Left colon (tissue), 2 donors: ENCODE results near the gene COL18A1. TPM values are rescaled to one million over a fixed set of nuclear protein-coding genes. Genes with fewer than 3 reads are reported as not detected.
A peak's percentile ranks its signal among the peaks of the same experiment; 100 is the strongest.

ENCODE experiments used
- ATAC-seq: fragments of 200-7000 bp; cut with Tn5 transposase; one replicate; pipeline ENCODE4 v1.9.1; 2020; ENCODE audit warnings: mild to moderate bottlenecking, moderate library complexity
- DNase-seq, 2 donors: peaks; one replicate each; pipeline ENCODE4 v3.0.0-alpha.2; 2020
- intact Hi-C, 2 donors: fragments of 100-400 bp; cut with DNase I in 1 of 2; cut with micrococcal nuclease in 1 of 2; formaldehyde crosslinking; loops; one replicate each; pipeline versions ENCODE4 v1.11.2 to v1.14.0; 2022; cut with DNase I, micrococcal nuclease
- total RNA-seq, 2 donors: library from RNA; stranded (reverse); fragmentation: NEBNext Ultra II Directional; extraction: Animal tissue kit (Norgen Biotek cat#: 25700); gene quantifications; one replicate each; pipeline ENCODE4 v1.2.1, GENCODE V29; 2021
- donor health status: DM: no; HTN: no; CAD: no.
- donor health status: DM: yes; HTN: yes; CAD: no.

The COL18A1 gene
- total RNA-seq, 2 donors from 2014 or later = 10.6 to 17.0 TPM

DNA sequence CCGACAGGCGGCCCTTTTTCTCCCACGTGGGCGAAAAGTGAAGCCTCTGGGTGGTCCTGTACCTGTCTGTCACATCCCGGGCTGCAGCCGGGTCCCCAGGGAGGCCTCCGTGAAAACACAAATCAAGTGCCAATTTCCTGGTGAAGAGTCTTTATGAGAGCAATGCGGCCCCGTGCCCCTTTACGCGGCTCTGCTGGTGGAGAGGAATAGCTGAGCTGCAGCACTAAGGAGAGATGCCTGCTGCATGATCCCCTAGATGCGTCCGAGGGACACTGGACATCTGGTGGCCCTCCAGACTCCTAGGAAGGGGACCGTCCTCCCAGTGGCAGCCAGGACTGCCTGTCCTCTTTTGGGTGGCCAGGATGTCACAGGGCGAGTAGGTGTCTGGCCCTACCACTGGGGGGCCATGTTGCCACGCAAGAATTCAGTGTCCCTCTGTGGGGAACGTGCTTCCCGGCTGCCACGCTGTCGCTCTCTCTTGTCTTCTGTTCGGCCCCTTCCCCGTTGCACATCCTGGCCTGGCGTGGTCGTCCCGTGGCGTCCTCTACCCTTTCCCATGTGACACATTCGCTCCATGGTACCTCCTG is 38.7 kb downstream of the COL18A1 start:
- no peak for ATAC-seq
- intact Hi-C loops = loop anchor here in 1 of 2 donors (5.0 kb wide), 1 partner anchor 151 kb away; no protein-coding TSS in a partner anchor

GRCh38 chr21:45444385-45444784 is 39.4 kb downstream of the COL18A1 start:
- ATAC-seq (no peak), DNase-seq (no peak)
- intact Hi-C loops = loop anchor here in 1 of 2 donors (5.0 kb wide), 1 partner anchor 152 kb away; no protein-coding TSS in a partner anchor

More for the DNA sequence above, 38.7 kb downstream of the COL18A1 start:
- DNase-seq = no peak

DNA sequence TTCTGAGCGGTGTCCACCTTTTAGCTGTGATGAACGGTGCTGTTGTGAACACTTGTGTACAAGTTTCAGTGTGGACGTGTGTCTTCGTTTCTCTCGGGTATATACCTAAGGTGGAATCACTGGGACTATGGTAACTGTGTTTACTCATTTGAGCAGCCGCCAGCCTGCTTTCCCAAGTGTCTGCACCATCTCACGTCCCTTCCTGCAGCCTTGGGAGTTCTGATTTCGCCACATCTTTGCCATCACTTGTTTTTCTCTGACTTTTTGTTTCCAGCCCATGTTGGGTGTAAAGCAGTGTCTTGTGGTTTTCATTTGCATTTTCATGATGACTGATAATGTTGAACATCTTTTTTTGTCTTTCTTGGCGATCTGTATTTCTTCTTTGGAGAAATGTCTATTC is 40.4 kb downstream of the COL18A1 start:
- no peak for ATAC-seq
- intact Hi-C loops = no loop called here
- no peak for DNase-seq

- DNase-seq = no peak
- intact Hi-C loops = no loop called here
- ATAC-seq = no peak
Observed at GRCh38 chr21:45447821-45448220, 42.9 kb downstream of the COL18A1 start.

- intact Hi-C loops = no loop called here
- no peak for ATAC-seq
- DNase-seq = no peak
Observed at GRCh38 chr21:45448283-45448809, 43.4 kb downstream of the COL18A1 start.

DNA sequence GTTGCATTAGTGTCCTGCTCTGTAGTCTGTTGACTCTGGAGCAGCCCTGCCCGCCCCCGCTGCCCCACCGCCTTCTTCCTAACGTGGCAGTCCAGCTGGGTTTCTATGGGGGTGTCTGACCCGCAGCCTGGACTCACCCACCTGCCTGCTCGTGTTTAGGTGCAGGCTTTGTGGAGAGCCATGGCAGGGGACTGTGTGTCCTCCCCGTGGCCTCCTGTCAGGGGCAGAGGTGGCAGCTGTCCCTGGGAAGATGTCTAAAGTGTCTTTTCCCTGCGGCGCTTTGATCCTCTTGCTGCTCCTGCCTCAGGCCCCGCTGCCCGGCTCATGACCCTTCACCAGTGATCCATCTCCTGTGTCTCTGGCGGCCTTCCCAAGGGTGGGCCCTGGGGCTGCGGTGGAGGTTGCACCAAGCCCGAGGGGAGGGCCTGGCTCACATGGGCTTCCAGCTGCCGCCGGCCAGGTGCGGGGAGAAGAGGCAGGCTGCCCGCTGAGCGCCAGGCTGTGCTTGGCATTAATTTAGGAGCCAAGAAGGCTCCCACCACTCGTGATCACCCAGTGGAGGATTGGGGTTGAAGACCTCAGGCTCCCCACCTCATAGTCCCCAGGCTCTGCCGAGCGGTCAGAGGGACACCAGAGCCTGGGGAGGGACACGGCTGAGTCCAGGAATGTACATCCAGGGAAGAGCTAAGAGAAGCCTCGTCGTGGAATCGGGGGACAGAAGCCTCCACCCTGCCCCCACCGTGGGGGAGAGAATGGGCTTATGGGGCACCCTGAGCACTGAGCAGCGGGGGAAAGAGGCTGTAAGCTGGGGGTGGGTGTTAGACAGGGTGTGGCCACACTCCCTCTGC is 44.1 kb downstream of the COL18A1 start:
- DNase-seq (no peak), ATAC-seq (no peak)
- intact Hi-C loops = no loop called here

- DNase-seq = no peak
- intact Hi-C loops = no loop called here
- ATAC-seq = no peak
Observed at GRCh38 chr21:45449658-45450422, 44.9 kb downstream of the COL18A1 start.

DNA sequence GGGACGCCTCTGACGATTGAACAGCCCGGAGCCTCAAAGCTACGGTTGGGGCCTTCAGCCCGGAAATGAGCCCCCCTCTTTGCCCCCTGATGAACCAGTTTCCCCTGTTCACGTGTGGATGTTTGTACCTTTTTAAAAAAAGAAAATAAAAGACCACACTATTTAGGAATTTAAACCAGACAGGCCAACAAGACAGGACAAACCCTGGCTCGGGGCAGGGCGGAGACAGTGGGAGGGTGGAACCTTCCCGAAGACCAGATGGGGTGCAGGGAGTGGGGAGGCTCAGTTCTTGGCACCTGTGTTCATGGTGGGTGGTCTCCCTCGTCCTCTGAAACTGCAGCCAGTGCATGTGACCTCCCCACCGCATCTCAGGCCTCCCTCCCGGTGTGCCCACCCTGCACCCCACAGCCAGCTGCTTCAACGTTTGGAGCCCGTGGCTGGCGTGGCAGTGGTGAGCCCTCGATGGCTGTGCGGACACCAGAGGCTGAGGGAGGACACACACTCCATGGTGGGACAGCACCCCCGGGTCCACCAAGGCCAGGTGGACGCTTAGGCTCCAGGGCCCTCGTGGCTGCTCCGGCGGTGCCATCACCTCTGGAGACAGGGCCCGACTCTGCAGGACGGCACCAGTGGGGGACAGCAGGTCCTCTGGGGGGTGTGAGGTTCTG is 45.6 kb downstream of the COL18A1 start:
- intact Hi-C loops = no loop called here
- DNase-seq = no peak
- no peak for ATAC-seq

DNA sequence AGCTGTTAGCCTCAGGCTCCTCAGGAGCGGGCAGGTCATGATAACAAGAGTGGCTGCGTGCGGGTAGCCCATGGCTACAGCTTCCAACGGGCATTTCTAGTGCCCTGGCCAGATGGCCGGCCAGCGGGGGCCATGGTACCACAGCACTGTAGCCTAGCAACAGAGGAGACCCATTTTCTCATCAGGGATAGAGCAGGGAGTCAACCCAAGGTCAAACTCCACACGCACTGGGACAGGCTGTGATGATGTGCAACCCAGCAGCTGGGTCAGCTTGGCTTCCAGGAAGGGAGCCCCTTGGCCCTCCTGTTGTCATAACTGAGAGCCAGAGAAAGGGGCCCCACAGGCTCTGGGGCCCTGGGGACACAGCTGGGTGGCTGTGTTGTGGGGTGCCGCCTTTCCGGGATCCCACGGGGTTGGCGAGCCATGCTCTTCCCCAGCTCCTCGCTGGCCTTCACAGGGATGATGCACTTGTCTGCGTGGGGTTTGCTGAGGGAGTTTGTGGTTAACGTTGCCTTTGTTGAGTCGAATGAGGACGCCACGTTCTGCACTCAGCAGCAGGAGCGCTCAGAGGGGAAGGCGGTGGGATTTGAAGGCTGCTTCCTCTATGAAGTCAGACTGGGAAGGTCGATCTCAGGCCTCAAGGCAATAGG is 46.3 kb downstream of the COL18A1 start:
- intact Hi-C loops = no loop called here
- DNase-seq (no peak), ATAC-seq (no peak)

DNA sequence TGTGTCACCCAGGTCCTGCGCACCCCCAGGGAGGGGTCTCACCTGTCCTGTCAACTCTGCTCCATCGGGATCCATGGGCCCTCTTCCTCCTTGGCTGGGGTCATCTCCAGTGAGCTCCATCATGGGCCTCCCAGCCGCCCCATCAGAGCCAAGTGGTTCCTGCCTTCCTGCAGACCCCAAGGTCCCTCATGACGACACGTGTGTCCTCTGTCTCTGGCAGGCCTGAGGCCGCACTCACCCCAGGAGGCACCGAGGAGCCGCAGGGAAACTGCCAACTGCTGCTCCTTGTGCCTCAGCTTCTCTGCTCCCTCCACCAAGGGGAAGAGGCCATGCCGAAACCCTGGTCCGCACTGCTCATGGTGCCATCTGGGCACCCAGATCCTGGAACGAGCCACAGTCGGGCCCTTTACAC is 46.8 kb downstream of the COL18A1 start:
- intact Hi-C loops = no loop called here

GRCh38 chr21:45452696-45453307 is 47.8 kb downstream of the COL18A1 start:
- intact Hi-C loops = no loop called here
- DNase-seq (no peak), ATAC-seq (no peak)

More for the DNA sequence above, 46.8 kb downstream of the COL18A1 start:
- no peak for DNase-seq
- no peak for ATAC-seq

GRCh38 chr21:45453308-45453950 is 48.5 kb downstream of the COL18A1 start:
- DNase-seq = no peak
- intact Hi-C loops = no loop called here

GRCh38 chr21:45454060-45454925 is 49.3 kb downstream of the COL18A1 start:
- DNase-seq = no peak
- ATAC-seq = no peak
- intact Hi-C loops = no loop called here

More at GRCh38 chr21:45453308-45453950, 48.5 kb downstream of the COL18A1 start:
- no peak for ATAC-seq

DNA sequence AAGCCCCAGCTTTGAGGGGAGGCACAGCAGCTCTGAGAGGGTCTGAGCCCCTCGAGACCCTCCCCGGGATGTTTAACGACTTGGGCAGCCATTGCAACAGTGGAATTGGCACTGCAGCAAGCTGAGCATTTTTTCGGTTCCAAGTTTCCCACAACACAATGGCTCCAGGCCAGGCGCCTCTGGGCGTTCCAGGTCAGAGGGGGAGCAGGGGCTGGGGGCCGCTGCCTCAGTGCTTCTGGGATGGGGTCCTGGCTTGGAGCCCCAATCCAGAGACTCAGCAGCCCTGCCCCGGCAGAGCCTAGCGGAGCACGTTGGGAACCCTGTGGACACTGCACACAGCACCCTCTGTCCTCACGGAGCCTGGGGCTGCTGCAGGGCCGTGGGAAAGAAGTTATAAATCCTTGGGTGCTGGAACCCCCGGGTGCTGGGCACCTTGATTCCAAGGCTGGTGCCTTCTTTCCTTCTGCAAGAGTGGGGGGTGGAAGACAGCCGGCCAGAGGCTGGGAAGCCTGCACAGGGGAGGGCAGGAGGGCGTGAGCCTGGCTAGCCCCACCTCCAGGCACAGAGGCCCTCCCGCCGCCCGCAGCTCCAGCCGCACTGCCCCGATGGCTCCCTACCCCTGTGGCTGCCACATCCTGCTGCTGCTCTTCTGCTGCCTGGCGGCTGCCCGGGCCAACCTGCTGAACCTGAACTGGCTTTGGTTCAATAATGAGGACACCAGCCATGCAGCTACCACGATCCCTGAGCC is 50.1 kb downstream of the COL18A1 start:
- intact Hi-C loops = no loop called here
- no peak for DNase-seq
- ATAC-seq = peak; percentile 29

DNA sequence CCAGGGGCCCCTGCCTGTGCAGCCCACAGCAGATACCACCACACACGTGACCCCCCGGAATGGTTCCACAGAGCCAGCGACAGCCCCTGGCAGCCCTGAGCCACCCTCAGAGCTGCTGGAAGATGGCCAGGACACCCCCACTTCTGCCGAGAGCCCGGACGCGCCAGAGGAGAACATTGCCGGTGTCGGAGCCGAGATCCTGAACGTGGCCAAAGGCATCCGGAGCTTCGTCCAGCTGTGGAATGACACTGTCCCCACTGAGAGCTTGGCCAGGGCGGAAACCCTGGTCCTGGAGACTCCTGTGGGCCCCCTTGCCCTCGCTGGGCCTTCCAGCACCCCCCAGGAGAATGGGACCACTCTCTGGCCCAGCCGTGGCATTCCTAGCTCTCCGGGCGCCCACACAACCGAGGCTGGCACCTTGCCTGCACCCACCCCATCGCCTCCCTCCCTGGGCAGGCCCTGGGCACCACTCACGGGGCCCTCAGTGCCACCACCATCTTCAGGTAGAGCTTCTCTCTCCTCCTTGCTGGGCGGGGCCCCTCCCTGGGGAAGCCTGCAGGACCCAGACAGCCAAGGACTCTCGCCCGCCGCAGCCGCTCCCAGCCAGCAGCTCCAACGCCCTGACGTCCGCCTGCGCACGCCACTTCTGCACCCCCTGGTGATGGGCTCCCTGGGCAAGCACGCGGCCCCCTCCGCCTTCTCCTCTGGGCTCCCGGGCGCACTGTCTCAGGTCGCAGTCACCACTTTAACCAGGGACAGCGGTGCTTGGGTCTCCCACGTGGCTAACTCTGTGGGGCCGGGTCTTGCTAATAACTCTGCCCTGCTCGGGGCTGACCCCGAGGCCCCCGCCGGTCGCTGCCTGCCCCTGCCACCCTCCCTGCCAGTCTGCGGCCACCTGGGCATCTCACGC is 51.0 kb downstream of the COL18A1 start:
- no peak for DNase-seq
- no peak for ATAC-seq
- intact Hi-C loops = no loop called here
